Cerebellar nuclear complex (tissue), 1 donor: Measurements from ENCODE around the gene OGG1.

Experiments used
- DNase-seq, 2 experiments: peaks; one replicate each; lab custom pipeline; 2025; lab: John Stamatoyannopoulos, UW

OGG1 gene

GRCh38 chr3:9749645-9750555 lies at the start of gene OGG1:
Gene OGG1 (plus strand): TSS chr3:9749952. CDS start chr3:9750287, 335 bp downstream.
- DNase-seq: peak; percentile 66 to 83

- no peak for DNase-seq
Observed at GRCh38 chr3:9700536-9700935, 49.2 kb upstream of the OGG1 start.

- no peak for DNase-seq
Observed at GRCh38 chr3:9701006-9701405, 48.7 kb upstream of the OGG1 start.

GRCh38 chr3:9701711-9702110 lies 48.0 kb upstream of the OGG1 start:
- no peak for DNase-seq

- no peak for DNase-seq
Observed at GRCh38 chr3:9703240-9703639, 46.5 kb upstream of the OGG1 start.

GRCh38 chr3:9703736-9704346 lies 45.9 kb upstream of the OGG1 start, which contains the start of gene CPNE9:
Gene CPNE9 (plus strand): TSS chr3:9703833. CDS start chr3:9703997, 164 bp downstream.
- DNase-seq: no peak

GRCh38 chr3:9704347-9705322 lies 45.1 kb upstream of the OGG1 start:
- DNase-seq: peak in 1 of 2 experiments; percentile 29

- DNase-seq: no peak
Observed at GRCh38 chr3:9710174-9710739, 39.5 kb upstream of the OGG1 start.

- no peak for DNase-seq
Observed at GRCh38 chr3:9712415-9712814, 37.3 kb upstream of the OGG1 start.

GRCh38 chr3:9713142-9713541 lies 36.6 kb upstream of the OGG1 start:
- DNase-seq: no peak

- DNase-seq: no peak
Observed at GRCh38 chr3:9715136-9715535, 34.6 kb upstream of the OGG1 start.

- no peak for DNase-seq
Observed at GRCh38 chr3:9715764-9716437, 33.9 kb upstream of the OGG1 start.

- DNase-seq: no peak
Observed at GRCh38 chr3:9716801-9717555, 32.8 kb upstream of the OGG1 start.

- no peak for DNase-seq
Observed at GRCh38 chr3:9717563-9717962, 32.2 kb upstream of the OGG1 start.

GRCh38 chr3:9718118-9718517 lies 31.6 kb upstream of the OGG1 start:
- no peak for DNase-seq

GRCh38 chr3:9721015-9721699 lies 28.6 kb upstream of the OGG1 start:
- no peak for DNase-seq

- DNase-seq: no peak
Observed at GRCh38 chr3:9721700-9722060, 28.1 kb upstream of the OGG1 start.

GRCh38 chr3:9725775-9726515 lies 23.8 kb upstream of the OGG1 start:
- DNase-seq: no peak

- DNase-seq: no peak
Observed at GRCh38 chr3:9727041-9727595, 22.6 kb upstream of the OGG1 start.
